Tibial artery (tissue), 4 donors: Measurements from ENCODE around the gene SYNE2.
"Not testable (repeated sequence)": the region's sequence is repeated elsewhere in the genome, so short reads cannot be mapped to it uniquely, and the experiment has no call there.

Experiments
- DNase-seq, 2 donors: peaks; one replicate each; pipeline ENCODE4 v3.0.0-alpha.2; 2019
- H3K27ac ChIP-seq, 2 donors: fragments of 200-600 bp; sonication (generic) in 1 of 2; 1 replicate in 1 of 2; 2 replicates in 1 of 2; pipeline ENCODE4 v1.5.1; 2018 to 2019; ENCODE audit warnings: mild to moderate bottlenecking in 1 of 2
- H3K27me3 ChIP-seq, 2 donors: fragments of 200-600 bp; sonication (generic) in 1 of 2; one replicate each; pipeline versions ENCODE4 v1.5.1 to v1.6.0; 2016 to 2019
- H3K36me3 ChIP-seq, 3 donors: fragments of 200-600 bp; sonication (generic) in 2 of 3; one replicate each; pipeline ENCODE4 v1.5.1; 2016 to 2019; ENCODE audit warnings: mild to moderate bottlenecking in 2 of 3
- H3K4me1 ChIP-seq, 4 donors: fragments of 200-600 bp; sonication (generic) in 2 of 4; 1 replicate in 3 of 4; 2 replicates in 1 of 4; pipeline ENCODE4 v1.5.1; 2016 to 2019
- H3K4me3 ChIP-seq, 2 donors: fragments of 200-600 bp; sonication (generic) in 1 of 2; 1 replicate in 1 of 2; 2 replicates in 1 of 2; pipeline ENCODE4 v1.5.1; 2018 to 2019; ENCODE audit warnings: mild to moderate bottlenecking in 2 of 2
- H3K9me3 ChIP-seq, 3 donors: fragments of 200-600 bp; sonication (generic) in 1 of 3; one replicate each; pipeline ENCODE4 v1.5.1; 2016 to 2019
- intact Hi-C: fragments of 100-400 bp; cut with DNase I; formaldehyde crosslinking; loops from one replicate; pipeline ENCODE4 v1.15.0; 2023; ENCODE audit warnings: low total_unique reads
- TF ChIP-seq, protein P1 (sequence below), 2 experiments: fragments of 200-600 bp in 1 of 2; fragments of 450-650 bp in 1 of 2; IDR thresholded peaks; one replicate each; pipeline ENCODE4 v1.5.1; 2017 to 2019; ENCODE audit warnings: antibody characterized with exemption in 2 of 2, mild to moderate bottlenecking in 1 of 2, moderate library complexity in 1 of 2

Gene SYNE2, protein sequence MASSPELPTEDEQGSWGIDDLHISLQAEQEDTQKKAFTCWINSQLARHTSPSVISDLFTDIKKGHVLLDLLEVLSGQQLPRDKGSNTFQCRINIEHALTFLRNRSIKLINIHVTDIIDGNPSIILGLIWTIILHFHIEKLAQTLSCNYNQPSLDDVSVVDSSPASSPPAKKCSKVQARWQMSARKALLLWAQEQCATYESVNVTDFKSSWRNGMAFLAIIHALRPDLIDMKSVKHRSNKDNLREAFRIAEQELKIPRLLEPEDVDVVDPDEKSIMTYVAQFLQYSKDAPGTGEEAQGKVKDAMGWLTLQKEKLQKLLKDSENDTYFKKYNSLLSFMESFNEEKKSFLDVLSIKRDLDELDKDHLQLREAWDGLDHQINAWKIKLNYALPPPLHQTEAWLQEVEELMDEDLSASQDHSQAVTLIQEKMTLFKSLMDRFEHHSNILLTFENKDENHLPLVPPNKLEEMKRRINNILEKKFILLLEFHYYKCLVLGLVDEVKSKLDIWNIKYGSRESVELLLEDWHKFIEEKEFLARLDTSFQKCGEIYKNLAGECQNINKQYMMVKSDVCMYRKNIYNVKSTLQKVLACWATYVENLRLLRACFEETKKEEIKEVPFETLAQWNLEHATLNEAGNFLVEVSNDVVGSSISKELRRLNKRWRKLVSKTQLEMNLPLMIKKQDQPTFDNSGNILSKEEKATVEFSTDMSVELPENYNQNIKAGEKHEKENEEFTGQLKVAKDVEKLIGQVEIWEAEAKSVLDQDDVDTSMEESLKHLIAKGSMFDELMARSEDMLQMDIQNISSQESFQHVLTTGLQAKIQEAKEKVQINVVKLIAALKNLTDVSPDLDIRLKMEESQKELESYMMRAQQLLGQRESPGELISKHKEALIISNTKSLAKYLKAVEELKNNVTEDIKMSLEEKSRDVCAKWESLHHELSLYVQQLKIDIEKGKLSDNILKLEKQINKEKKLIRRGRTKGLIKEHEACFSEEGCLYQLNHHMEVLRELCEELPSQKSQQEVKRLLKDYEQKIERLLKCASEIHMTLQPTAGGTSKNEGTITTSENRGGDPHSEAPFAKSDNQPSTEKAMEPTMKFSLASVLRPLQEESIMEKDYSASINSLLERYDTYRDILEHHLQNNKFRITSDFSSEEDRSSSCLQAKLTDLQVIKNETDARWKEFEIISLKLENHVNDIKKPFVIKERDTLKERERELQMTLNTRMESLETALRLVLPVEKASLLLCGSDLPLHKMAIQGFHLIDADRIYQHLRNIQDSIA (N-terminal part only)

DNA sequence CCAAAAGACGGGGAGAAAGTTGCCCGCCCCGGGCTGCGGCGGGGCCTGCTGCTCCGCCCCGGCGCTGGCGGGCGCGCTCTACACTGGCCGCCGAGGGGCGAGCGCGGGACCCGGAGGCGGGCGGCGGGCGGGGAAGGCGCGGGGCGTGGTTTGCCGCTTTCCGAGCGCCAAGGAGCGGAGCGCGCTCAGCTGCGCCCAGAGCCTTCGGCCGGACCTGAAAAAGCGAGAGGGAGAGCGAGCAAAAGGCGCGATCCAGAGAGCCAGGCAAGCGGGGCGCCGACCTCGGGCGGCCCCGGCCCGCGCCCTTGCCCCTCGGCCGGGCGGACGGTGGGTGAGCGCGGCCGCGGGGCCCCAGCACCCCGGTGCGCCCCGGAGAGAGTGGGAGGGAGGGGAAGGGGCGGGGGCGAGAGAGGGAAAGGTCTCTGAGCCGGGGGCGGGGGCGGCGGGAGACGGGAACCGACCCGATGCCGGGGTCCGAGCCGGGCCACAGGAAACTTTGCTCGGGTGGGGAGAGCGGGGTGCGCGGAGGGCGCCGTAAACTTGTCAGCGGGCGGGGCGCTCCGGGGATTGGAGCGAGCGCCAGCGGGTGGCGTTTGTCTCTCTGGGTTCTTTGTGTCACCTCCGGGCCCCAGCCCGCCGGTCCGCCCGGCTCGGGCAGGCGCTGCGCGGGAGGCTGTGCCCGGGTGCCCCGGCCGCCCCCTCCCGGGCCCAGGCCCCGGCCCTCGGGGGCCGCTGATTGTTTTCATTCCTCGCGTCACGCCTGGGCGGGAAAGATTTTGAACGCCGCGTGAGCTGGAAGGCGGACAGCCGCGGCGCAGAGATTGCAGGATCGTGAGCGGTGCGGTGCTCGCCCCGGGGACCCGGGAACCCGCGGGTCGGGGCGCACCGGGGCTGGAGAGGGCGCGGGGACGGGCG is at the start of gene SYNE2:
TSS of gene SYNE2 (plus strand) at position 188 of the 915 bp plus-strand sequence. CDS start 56,145 bp downstream, outside the sequence.
- no peaks in the 10 kb centered on the region for H3K9me3 ChIP-seq
- intact Hi-C loops: loop anchor here (10.0 kb wide), 1 partner anchor 52 kb away; no protein-coding TSS in a partner anchor
- H3K4me1 ChIP-seq: peaks cover 0 to 28% (median 6%) of the 10 kb centered on the region in 4 donors
- H3K36me3 ChIP-seq: peaks cover 0 to 8% (median 0%) of the 10 kb centered on the region in 3 donors
- H3K27ac ChIP-seq: peak within 1 kb of the TSS; percentile 82 to 98
- DNase-seq: peak; percentile 66 to 88
- peak within 1 kb of the TSS; percentile 83 to 99 for H3K4me3 ChIP-seq
- no peaks in the 10 kb centered on the region for H3K27me3 ChIP-seq
- TF ChIP-seq, protein P1, sequence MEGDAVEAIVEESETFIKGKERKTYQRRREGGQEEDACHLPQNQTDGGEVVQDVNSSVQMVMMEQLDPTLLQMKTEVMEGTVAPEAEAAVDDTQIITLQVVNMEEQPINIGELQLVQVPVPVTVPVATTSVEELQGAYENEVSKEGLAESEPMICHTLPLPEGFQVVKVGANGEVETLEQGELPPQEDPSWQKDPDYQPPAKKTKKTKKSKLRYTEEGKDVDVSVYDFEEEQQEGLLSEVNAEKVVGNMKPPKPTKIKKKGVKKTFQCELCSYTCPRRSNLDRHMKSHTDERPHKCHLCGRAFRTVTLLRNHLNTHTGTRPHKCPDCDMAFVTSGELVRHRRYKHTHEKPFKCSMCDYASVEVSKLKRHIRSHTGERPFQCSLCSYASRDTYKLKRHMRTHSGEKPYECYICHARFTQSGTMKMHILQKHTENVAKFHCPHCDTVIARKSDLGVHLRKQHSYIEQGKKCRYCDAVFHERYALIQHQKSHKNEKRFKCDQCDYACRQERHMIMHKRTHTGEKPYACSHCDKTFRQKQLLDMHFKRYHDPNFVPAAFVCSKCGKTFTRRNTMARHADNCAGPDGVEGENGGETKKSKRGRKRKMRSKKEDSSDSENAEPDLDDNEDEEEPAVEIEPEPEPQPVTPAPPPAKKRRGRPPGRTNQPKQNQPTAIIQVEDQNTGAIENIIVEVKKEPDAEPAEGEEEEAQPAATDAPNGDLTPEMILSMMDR (IDR thresholded peaks at IDR 0.05): peak; percentile 18 to 40

DNA sequence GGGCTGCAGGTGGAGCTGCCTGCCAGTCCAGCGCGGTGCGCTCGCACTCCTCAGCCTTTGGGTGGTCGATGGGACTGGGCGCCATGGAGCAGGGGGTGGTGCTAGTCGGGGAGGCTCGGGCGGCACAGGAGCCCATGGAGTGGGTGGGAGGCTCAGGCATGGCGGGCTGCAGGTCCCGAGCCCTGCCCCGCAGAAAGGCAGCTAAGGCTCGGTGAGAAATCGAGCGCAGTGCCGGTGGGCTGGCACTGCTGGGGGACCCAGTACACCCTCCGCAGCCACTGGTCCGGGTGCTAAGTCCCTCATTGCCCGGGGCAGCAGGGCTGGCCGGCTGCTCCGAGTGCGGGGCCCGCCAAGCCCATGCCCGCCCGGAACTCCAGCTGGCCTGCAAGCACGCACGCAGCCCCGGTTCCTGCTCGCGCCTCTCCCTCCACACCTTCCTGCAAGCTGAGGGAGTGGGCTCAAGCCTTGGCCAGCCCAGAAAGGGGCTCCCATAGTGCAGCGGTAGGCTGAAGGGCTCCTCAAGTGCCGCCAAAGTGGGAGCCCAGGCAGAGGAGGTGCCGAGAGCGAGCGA is 49.5 kb upstream of the SYNE2 start:
- DNase-seq, H3K9me3 ChIP-seq, intact Hi-C loops, H3K27me3 ChIP-seq, H3K4me3 ChIP-seq, H3K36me3 ChIP-seq, H3K27ac ChIP-seq: not testable (repeated sequence)
- H3K4me1 ChIP-seq: peaks cover 0 to 13% (median 4%) of the 10 kb centered on the region in 4 donors

DNA sequence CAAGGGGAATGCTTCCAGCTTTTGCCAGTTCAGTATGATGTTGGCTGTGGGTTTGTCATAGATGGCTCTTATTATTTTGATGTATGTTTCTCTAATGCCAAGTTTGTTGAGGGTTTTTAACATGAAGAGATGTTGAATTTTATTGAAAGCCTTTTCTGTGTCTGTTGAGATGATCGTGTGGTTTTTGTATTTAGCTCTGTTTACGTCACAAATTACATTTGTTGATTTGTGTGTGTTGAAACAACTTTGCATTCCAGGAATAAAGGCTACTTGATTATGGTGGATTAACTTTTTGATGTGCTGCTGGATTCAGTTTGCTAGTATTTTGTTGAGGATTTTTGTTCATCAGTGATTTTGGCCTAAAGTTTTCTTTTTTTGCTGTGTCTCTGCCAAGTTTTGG is 46.7 kb upstream of the SYNE2 start:
- H3K4me1 ChIP-seq, DNase-seq, H3K9me3 ChIP-seq, H3K27ac ChIP-seq, H3K36me3 ChIP-seq, H3K4me3 ChIP-seq, H3K27me3 ChIP-seq, intact Hi-C loops: not testable (repeated sequence)

DNA sequence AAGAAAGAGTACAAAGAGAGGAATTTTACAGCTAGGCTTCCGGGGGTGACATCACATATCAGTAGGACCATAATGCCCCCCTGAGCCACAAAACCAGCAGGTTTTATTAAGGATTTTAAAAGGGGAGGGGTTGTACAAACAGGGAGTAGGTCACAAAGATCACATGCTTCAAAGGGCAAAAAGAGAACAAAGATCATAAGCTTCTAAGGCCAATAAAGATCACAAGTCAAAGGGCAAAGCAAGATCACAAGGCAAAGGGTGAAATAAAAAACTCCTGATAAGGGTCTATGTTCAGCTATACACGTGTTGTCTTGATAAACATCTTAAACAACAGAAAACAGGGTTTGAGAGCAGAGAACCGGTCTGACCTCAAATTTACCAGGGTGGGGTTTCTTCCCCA is 41.1 kb upstream of the SYNE2 start:
- H3K36me3 ChIP-seq, H3K27ac ChIP-seq, DNase-seq, H3K27me3 ChIP-seq, H3K4me1 ChIP-seq, H3K9me3 ChIP-seq, intact Hi-C loops, H3K4me3 ChIP-seq: not testable (repeated sequence)

DNA sequence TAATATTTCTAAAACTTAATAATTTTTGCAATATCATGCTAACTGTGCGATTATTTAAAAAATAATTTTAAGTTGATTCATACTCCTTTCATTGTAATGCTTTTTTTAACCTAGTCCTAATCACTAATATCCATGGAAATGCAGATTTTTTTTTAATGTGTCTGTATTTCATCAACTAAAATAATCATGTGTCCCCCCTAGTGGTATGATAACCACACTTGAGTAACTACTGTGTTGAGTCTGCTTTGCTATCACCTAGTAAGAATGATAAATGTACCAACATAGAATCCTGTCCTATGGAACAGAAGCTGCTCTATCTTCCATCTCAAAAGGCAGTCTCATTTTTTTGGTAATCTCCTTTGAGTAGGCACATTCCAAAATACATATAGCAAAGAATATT is 19.1 kb upstream of the SYNE2 start:
- Histone ChIP-seq H3K36me3 (no peaks in the 10 kb centered on the region), H3K4me1 (no peaks in the 10 kb centered on the region), H3K27me3 (no peaks in the 10 kb centered on the region), H3K4me3 (no peak overlapping the region), H3K9me3 (no peaks in the 10 kb centered on the region), H3K27ac (no peak overlapping the region)
- TF ChIP-seq, protein P1 (IDR thresholded peaks at IDR 0.05): no peak
- intact Hi-C loops: no loop called here
- no peak for DNase-seq

DNA sequence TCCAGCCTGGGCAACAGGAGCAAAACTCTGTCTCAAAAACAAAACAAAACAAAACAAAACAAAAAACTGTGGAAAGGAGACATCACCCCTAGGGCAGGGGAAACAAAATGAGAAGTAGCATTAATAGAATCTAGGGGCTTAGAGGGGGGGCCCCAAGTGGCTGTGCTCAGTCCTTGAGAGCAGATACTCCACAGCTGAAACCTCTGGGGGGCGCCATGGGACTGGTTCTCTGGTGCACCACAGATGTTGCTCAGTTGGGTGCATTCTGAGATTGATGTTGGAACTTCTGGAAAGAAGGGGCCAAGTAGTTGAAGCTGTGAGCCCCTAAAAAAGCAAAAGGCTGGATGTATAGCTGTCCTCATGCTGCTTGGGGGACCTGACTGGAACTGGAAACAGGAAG is 11.8 kb upstream of the SYNE2 start:
- intact Hi-C loops: no loop called here
- Histone ChIP-seq H3K4me1 (no peaks in the 10 kb centered on the region), H3K4me3 (no peak overlapping the region), H3K36me3 (no peaks in the 10 kb centered on the region), H3K9me3 (peaks cover 0 to 15% (median 10%) of the 10 kb centered on the region in 3 donors), H3K27me3 (no peaks in the 10 kb centered on the region), H3K27ac (no peak overlapping the region)
- TF ChIP-seq, protein P1 (IDR thresholded peaks at IDR 0.05): no peak
- no peak for DNase-seq
